Cortex of kidney (tissue), 1 donor: ENCODE results near the gene CDH13.

Experiments used
- DNase-seq: peaks from one replicate; lab custom pipeline; 2025; lab: John Stamatoyannopoulos, UW

CDH13 gene

GRCh38 chr16:83807710-83808572, 1181.2 kb downstream of the CDH13 start, which contains the start of gene HSBP1:
Gene HSBP1 (plus strand): TSS chr16:83807978. CDS start chr16:83808077, 99 bp downstream.
- DNase-seq, result no peak

- DNase-seq, result no peak
Measured at GRCh38 chr16:83808573-83809014, 1181.8 kb downstream of the CDH13 start.

- DNase-seq, result no peak
Measured at GRCh38 chr16:83809092-83809491, 1182.3 kb downstream of the CDH13 start.

GRCh38 chr16:83810901-83811300, 1184.1 kb downstream of the CDH13 start:
- no peak for DNase-seq

GRCh38 chr16:83813823-83814658, 1187.3 kb downstream of the CDH13 start:
- DNase-seq, result no peak

GRCh38 chr16:83814659-83814985, 1187.9 kb downstream of the CDH13 start:
- DNase-seq, result no peak

- DNase-seq, result no peak
Measured at GRCh38 chr16:83817022-83817421, 1190.3 kb downstream of the CDH13 start.

- no peak for DNase-seq
Measured at GRCh38 chr16:83818276-83818675, 1191.5 kb downstream of the CDH13 start.

GRCh38 chr16:83819361-83819760, 1192.6 kb downstream of the CDH13 start:
- no peak for DNase-seq

- no peak for DNase-seq
Measured at GRCh38 chr16:83826146-83826913, 1199.6 kb downstream of the CDH13 start.

- DNase-seq, result no peak
Measured at GRCh38 chr16:83830091-83830768, 1203.5 kb downstream of the CDH13 start.

- no peak for DNase-seq
Measured at GRCh38 chr16:83830769-83831455, 1204.1 kb downstream of the CDH13 start.

- no peak for DNase-seq
Measured at GRCh38 chr16:83831456-83831987, 1204.8 kb downstream of the CDH13 start.

GRCh38 chr16:83833921-83834320, 1207.2 kb downstream of the CDH13 start:
- no peak for DNase-seq

GRCh38 chr16:83835586-83836566, 1209.1 kb downstream of the CDH13 start:
- no peak for DNase-seq

- no peak for DNase-seq
Measured at GRCh38 chr16:83837566-83837965, 1210.8 kb downstream of the CDH13 start.

GRCh38 chr16:83838151-83838550, 1211.4 kb downstream of the CDH13 start:
- no peak for DNase-seq

GRCh38 chr16:83839561-83839960, 1212.8 kb downstream of the CDH13 start:
- no peak for DNase-seq

- no peak for DNase-seq
Measured at GRCh38 chr16:83840060-83840617, 1213.4 kb downstream of the CDH13 start.
